ENCODE data around the gene TBC1D17. TPM values are rescaled to one million over a fixed set of nuclear protein-coding genes. Genes with fewer than 3 reads are reported as not detected.

TBC1D17 gene
- total and polyA plus RNA-seq, 7 donors: 13.4 to 41.0 (median 26.1) TPM

DNA sequence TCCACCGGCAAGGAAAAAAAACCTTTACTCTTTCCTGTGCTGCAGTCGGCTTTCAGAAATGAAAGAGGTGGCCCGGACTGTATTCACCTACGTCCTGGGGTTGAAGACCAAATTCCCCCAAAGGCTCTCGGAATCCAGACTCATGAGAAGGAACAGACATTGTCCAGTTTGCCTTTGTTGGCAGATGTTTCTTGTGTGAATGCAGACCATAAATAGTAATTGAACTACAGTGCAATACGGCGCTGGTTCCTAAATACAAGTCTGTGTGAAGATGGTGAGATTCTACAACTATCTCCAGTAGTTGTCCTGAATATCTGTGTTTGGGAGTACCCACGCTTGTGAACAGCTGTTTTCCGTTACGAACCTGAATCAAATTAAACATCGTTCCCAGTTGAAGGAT lies 37.8 kb upstream of the TBC1D17 start:
- Histone ChIP-seq H3K27me3 (no peaks in the 10 kb centered on the region), H3K9me3 (no peaks in the 10 kb centered on the region), H3K36me3 (peaks cover 18 to 46% (median 36%) of the 10 kb centered on the region in 4 donors), H3K27ac (peak overlapping the region in 3 of 4 donors; percentile 67 to 73 (median 69)), H3K4me3 (no peak overlapping the region), H3K4me1 (peaks cover 0 to 16% (median 7%) of the 10 kb centered on the region in 4 donors)
- no peak for DNase-seq
- intact Hi-C loops (cut with DNase I): no loop called here
- TF ChIP-seq EP300 (IDR thresholded peaks at IDR 0.05) (no peak), POLR2AphosphoS5 (IDR thresholded peaks at IDR 0.05) (peak in 2 of 4 donors; percentile 43 to 58)
- 94 to 97% methylated on average over 11 of the region's 11 CpGs for WGBS, 2 donors

DNA sequence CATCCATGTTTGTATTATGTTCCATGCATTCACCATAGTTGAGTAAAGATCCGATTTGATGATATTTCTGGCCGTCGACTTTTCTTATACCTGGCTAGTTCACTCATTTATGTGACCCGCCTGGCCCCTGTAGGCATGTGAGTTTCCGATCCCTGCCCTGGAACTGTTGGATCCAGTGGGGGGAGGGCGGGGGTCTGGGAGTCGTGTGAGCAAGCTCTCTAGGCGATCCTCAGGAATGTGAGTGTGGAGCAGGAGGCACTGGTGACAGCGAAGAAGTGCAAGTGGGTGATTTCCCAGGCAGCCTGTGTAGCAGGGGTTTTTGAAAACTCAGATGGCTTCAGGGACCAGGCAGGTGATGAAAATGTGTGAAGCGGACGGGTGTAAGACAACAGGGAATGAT lies 37.2 kb upstream of the TBC1D17 start:
- WGBS, 2 donors: 89 to 98% methylated on average over 11 of the region's 11 CpGs
- intact Hi-C loops (cut with DNase I): no loop called here
- H3K9me3 ChIP-seq: no peaks in the 10 kb centered on the region
- no peak for DNase-seq
- no peak for TF ChIP-seq POLR2AphosphoS5 (IDR thresholded peaks at IDR 0.05)
- TF ChIP-seq, protein P1, sequence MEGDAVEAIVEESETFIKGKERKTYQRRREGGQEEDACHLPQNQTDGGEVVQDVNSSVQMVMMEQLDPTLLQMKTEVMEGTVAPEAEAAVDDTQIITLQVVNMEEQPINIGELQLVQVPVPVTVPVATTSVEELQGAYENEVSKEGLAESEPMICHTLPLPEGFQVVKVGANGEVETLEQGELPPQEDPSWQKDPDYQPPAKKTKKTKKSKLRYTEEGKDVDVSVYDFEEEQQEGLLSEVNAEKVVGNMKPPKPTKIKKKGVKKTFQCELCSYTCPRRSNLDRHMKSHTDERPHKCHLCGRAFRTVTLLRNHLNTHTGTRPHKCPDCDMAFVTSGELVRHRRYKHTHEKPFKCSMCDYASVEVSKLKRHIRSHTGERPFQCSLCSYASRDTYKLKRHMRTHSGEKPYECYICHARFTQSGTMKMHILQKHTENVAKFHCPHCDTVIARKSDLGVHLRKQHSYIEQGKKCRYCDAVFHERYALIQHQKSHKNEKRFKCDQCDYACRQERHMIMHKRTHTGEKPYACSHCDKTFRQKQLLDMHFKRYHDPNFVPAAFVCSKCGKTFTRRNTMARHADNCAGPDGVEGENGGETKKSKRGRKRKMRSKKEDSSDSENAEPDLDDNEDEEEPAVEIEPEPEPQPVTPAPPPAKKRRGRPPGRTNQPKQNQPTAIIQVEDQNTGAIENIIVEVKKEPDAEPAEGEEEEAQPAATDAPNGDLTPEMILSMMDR (IDR thresholded peaks at IDR 0.05): peak in 1 of 4 experiments; percentile 8
- H3K4me1 ChIP-seq: peaks cover 0 to 16% (median 7%) of the 10 kb centered on the region in 4 donors
- peak overlapping the region in 3 of 4 donors; percentile 67 to 73 (median 69) for H3K27ac ChIP-seq
- H3K4me3 ChIP-seq: no peak overlapping the region
- H3K27me3 ChIP-seq: no peaks in the 10 kb centered on the region
- peaks cover 17 to 40% (median 29%) of the 10 kb centered on the region in 4 donors for H3K36me3 ChIP-seq

DNA sequence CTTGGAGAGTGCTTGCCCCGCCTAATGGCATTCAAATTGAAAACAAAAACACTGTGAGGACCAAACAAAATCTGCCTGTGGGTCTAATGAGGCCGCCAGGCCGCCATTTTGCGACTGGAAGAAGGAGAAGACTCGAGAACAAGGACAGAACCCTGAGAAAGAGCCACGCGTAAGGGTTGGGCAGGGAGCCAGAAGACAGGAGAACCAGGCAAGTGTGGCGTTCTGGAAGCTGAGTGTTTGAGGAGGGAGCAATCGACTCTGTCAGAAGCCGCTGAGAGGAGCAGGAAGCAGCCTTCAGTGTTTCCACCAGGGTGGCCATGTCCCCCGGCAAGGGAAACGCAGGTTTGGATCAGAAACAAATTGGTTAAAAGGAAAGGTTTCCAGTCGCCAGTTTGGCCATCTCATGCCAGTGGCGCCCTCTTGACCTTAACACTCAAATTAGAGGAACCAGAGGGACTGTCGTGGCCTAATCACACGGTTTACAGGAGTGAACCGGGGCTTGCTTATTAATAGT lies 36.7 kb upstream of the TBC1D17 start:
- no peaks in the 10 kb centered on the region for H3K9me3 ChIP-seq
- intact Hi-C loops (cut with DNase I): no loop called here
- peaks cover 12 to 36% (median 25%) of the 10 kb centered on the region in 4 donors for H3K36me3 ChIP-seq
- H3K4me3 ChIP-seq: no peak overlapping the region
- peaks cover 0 to 16% (median 7%) of the 10 kb centered on the region in 4 donors for H3K4me1 ChIP-seq
- no peak for DNase-seq
- no peaks in the 10 kb centered on the region for H3K27me3 ChIP-seq
- WGBS, 2 donors: 94% methylated on average over 17 of the region's 17 CpGs
- H3K27ac ChIP-seq: peak overlapping the region in 3 of 4 donors; percentile 67 to 73 (median 69)
- TF ChIP-seq, protein P1 (IDR thresholded peaks at IDR 0.05): no peak
- no peak for TF ChIP-seq POLR2A (IDR thresholded peaks at IDR 0.05)
- TF ChIP-seq POLR2AphosphoS5 (IDR thresholded peaks at IDR 0.05): no peak
- TF ChIP-seq EP300 (IDR thresholded peaks at IDR 0.05): no peak

DNA sequence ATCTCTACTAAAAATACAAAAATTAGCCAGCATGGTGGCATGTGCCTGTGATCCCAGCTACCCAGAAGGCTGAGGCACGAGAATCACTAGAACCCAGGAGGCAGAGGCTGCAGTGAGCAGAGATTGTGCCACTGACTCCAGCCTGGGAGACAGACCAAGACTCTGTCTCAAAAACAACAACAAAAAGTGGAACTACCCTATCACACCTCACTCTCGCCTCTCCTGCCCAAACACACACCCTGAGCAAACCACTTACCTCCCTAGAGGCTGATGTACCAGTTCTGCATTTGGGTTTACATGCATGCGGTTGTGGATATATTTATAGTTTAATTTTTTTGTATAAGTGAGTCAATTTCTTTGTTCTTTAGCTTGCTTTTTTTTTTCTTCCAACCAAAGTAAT lies 34.2 kb upstream of the TBC1D17 start:
- H3K4me1 ChIP-seq: peaks cover 0 to 16% (median 7%) of the 10 kb centered on the region in 4 donors
- TF ChIP-seq, protein P1 (IDR thresholded peaks at IDR 0.05): no peak
- TF ChIP-seq POLR2AphosphoS5 (IDR thresholded peaks at IDR 0.05): no peak
- no peak for TF ChIP-seq POLR2A (IDR thresholded peaks at IDR 0.05)
- TF ChIP-seq EP300 (IDR thresholded peaks at IDR 0.05): no peak
- WGBS, 2 donors: 75 to 86% methylated on average over 3 of the region's 3 CpGs
- intact Hi-C loops (cut with DNase I): no loop called here
- no peaks in the 10 kb centered on the region for H3K9me3 ChIP-seq
- H3K27ac ChIP-seq: no peak overlapping the region
- no peak overlapping the region for H3K4me3 ChIP-seq
- no peaks in the 10 kb centered on the region for H3K27me3 ChIP-seq
- DNase-seq: no peak
- peaks cover 0 to 12% (median 8%) of the 10 kb centered on the region in 4 donors for H3K36me3 ChIP-seq

DNA sequence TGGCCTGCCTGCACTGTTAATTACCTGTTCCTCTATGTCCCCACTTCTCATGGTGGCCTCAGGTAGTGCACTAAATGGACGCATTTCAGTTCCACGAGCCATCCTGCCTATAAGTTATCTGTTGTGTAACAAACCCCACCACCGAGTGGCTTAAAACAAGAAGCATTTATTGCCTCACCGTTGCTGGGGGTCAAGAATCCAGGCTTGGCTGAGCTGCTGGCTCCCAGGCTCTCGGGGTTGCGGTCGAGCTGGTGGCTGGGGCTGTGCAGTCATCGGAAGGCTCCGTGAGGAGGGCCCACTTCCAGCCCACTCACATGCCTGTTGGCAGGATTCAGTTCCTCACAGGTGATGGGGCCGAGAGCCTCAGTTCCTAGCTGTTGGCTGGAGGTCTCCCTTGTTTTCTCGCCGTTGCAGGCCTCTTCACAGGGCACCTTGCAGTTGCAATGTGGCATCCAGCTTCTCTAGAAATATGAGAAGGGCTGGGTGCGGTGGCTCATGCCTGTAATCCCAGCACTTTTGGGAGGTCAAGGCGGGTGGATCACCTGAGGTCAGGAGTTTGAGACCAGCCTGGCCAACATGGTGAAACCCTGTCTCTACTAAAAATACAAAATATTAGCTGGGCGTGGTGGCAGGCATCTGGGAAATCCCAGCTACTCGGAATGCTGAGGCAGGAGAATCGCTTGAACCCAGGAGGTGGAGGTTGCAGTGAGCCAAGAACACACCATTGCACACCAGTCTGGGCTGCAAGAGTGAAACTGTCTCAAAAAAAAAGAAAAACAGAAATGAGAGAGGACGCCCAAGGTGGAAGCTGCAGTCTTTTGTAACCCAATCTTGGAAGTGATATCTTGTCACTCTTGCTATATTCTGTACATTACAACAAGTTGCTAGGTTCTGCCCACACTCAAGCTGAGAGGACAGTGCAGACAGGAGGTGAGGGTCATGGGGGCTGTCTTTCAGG lies 33.1 kb upstream of the TBC1D17 start:
- H3K4me3 ChIP-seq: no peak overlapping the region
- no peak for TF ChIP-seq POLR2A (IDR thresholded peaks at IDR 0.05)
- TF ChIP-seq POLR2AphosphoS5 (IDR thresholded peaks at IDR 0.05): no peak
- TF ChIP-seq, protein P1 (IDR thresholded peaks at IDR 0.05): no peak
- no peak for TF ChIP-seq EP300 (IDR thresholded peaks at IDR 0.05)
- H3K4me1 ChIP-seq: peaks cover 0 to 13% (median 5%) of the 10 kb centered on the region in 4 donors
- H3K36me3 ChIP-seq: peaks cover 0 to 1% (median 0%) of the 10 kb centered on the region in 4 donors
- WGBS, 2 donors: 85 to 86% methylated on average over 18 of the region's 18 CpGs
- no peak overlapping the region for H3K27ac ChIP-seq
- intact Hi-C loops (cut with DNase I): no loop called here
- DNase-seq: no peak
- no peaks in the 10 kb centered on the region for H3K27me3 ChIP-seq
- H3K9me3 ChIP-seq: no peaks in the 10 kb centered on the region
